Retina (tissue), 1 donor: ENCODE results near the gene SCN4A.
"Not testable (repeated sequence)": the region's sequence is repeated elsewhere in the genome, so short reads cannot be mapped to it uniquely, and the experiment has no call there.

Source experiments
- DNase-seq: peaks from one replicate; pipeline ENCODE4 v3.0.0-alpha.2; 2016

The SCN4A gene

GRCh38 chr17:63932721-63933120 is 40.0 kb downstream of the SCN4A start:
- DNase-seq = no peak

DNA sequence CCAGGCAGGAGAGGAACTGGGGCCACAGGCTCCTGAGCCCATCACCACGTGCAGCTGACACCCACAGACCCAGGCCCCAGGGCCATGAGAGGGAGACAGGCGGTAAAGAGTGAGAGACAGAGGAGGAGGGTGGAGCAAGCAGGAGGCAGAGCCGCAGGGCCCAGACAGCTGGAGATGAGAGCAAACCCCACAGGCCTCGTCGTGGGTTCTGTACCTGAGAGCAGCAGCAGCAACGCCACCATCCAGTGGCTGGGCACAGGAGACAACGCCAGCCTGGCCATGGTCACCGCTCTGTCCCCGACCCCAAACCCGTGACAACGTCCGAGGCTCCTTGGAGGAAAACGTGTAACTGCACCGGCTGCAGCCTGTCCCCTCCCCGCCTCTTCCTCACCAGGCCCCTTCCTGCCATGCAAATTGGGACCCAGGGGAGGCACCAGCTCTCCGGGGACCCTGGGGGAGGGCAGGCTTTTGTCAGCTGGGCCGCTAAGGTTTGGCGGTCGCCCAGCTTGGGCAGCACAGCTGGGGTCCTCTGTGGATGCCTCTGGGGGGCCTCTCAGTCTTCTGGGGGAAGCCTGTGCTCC is 40.6 kb downstream of the SCN4A start, which contains the start of gene CD79B:
TSS of gene CD79B (minus strand) at position 351 of the 581 bp plus-strand sequence. CDS start at position 281, 70 bp downstream.
- no peak for DNase-seq

DNA sequence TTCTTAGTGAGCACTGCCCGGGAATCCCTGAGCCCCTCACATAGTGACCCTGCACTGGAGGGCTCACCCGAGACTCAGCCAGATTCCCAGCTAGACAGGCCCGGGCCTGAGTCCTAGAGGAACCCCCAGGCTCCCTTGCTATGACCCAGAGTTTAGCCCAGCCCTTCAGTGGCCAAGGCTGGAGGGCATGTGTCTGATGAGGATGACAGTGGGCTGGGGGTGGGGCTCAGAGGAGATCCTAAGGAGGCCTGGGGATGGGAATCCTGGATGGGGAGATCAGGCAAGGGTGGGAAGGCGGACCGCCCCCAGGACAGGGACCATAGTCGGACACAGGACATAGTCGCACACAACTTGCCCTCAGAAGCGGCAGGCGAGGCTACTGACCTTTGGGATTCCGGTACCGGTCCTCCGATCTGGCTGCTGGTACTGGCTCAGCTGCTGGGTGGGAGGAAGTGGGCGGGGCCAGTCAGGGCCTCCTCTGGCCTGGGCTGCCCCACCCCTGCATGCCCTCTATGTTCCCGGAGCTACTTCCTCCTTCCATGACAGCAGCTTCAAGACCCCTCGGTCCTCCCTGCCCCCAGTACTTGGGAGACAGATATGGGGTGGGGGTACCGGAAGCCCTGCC is 41.7 kb downstream of the SCN4A start:
- no peak for DNase-seq

GRCh38 chr17:63929860-63930766 is 42.6 kb downstream of the SCN4A start:
- no peak for DNase-seq

- no peak for DNase-seq
Observed at GRCh38 chr17:63928966-63929695, 43.6 kb downstream of the SCN4A start.

DNA sequence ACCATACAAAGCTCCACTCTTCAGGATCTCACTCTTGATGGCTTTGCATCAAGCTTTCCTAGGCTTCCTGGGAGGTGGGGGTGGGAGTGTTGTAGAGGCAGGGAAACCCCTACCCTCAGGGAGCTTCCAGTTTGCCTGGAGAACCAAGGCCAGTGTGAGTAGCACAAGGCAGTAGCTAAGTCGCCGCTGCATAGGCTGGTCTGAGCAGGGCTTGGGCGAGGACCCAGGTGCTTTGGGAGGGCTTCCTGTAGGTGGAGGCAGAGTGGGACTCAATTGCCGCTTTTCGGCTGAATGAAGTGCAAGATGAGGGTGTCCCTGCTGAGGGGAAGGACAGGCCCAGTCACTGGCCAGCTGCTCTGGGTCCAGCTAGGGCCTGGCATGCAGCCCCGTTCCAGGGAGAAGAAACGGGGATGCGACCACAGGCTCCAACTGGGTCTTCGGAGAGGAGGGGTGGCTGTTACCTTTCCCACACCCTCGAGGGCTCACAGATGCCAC is 44.5 kb downstream of the SCN4A start:
- no peak for DNase-seq

DNA sequence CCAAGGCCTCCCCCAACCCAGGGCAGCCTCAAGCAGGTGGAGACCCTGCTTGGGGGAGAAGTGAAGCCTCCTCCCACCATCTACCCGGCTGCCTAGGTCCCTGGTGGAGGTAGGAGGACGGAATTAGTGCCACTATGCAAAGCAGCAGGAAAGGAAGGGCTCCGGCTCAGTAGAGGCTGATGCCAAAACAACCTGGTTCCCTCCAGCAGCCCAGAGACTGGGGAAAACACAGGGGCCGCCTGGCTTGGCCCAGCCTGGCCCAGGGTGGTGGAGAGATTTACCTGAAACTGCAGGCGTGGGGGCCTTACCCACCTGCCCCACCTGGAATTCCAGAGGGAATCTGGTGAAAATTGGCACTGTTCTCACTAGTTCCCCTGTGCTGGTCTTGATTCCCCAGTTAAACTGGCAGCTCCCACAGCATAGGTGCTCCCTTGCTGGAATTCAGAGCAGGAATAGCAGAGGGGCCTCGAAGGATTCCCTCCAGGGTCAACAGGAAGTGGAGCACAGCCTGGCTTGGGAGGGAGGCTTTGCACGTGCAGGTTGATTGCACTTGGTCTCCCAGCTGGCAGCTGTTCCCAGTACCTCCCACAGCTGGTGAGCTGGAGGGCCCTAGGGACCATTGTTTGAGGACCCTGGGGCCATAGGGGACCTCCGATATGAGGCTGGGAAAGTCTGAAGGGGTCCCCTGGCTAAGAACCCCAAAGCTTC is 45.1 kb downstream of the SCN4A start:
- DNase-seq = no peak

DNA sequence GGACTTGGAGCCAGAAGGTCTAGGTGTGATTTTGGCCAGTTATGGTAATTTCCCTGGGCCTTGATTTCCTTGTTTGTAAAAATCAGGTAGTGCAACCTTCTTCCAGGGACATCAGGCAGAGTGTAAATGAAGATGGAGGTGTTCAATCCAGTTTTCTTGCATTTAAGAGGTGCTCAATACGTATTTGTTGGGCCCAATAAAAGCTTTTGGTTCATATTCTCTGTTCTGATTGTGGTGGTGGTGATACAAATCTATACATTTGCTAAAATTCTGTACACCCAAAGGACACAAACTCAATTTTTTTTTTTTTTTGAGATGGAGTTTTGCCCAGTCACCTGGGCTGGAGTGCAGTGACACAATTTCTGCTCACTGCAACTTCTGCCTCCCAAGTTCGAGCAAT is 46.6 kb downstream of the SCN4A start:
- no peak for DNase-seq

GRCh38 chr17:63925615-63926014 is 47.1 kb downstream of the SCN4A start:
- DNase-seq = no peak

DNA sequence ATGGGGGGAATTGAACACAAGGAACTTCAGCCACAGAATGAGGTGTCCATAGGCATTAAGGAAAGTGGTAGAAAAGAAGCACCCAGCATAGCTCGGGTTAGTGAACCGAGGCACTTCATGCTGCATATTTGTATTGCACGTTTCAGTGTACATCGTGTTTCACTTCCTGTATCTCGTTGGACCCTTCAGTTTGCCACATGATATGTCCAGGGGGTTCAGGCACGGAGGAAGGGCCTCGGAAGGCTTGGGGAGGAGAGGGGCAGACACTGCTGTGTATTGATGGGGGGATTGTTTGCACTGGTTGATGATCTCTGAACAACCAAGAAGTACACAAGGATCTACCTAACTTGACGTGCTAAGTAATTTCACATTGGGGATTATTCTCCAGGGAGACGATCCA is 50.3 kb downstream of the SCN4A start:
- not testable (repeated sequence) for DNase-seq

- DNase-seq = not testable (repeated sequence)
Observed at GRCh38 chr17:63920779-63921178, 51.9 kb downstream of the SCN4A start.

GRCh38 chr17:63920050-63920449 is 52.7 kb downstream of the SCN4A start:
- DNase-seq = not testable (repeated sequence)

DNA sequence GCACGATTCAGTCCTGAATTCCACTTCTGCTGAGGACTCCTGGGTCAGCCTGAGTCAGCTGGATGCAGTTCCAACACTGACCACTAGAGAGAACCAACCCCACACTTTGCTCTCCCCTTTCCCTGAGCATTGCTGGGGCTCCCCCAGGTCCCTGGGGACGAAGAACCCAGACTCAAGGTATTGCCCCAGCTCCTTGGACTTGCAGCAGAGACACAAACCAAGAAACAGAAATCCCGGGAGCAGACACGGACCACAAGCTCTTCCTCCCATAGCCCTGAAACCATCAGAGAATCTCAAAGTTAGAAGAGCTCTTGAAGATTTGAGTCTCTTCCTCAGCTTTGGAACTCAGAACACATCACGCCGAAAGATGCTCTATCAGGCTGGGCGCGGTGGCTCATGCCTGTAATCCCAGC is 53.4 kb downstream of the SCN4A start:
- peak; percentile 75 for DNase-seq

- DNase-seq = not testable (repeated sequence)
Observed at GRCh38 chr17:63918789-63919305, 53.9 kb downstream of the SCN4A start, which contains the start of gene GH1. Gene GH1, minus strand, starts transcription at chr17:63918839. Its CDS starts 63 bp downstream, at chr17:63918776.

- no peak for DNase-seq
Observed at GRCh38 chr17:63918305-63918704, 54.4 kb downstream of the SCN4A start.

GRCh38 chr17:63917646-63918045 is 55.1 kb downstream of the SCN4A start:
- no peak for DNase-seq

- not testable (repeated sequence) for DNase-seq
Observed at GRCh38 chr17:63917206-63917605, 55.5 kb downstream of the SCN4A start.

DNA sequence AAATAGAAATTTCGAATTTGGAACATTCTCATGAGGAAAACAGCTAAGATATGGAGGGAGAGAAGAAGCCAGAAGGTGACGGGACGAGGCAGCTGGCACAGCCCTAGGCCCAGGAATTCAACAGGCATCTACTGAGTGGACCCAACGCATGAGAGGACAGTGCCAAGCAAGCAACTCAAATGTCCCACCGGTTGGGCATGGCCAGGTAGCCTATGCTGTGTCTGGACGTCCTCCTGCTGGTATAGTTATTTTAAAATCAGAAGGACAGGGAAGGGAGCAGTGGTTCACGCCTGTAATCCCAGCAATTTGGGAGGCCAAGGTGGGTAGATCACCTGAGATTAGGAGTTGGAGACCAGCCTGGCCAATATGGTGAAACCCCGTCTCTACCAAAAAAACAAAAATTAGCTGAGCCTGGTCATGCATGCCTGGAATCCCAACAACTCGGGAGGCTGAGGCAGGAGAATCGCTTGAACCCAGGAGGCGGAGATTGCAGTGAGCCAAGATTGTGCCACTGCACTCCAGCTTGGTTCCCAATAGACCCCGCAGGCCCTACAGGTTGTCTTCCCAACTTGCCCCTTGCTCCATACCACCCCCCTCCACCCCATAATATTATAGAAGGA is 56.0 kb downstream of the SCN4A start:
- no peak for DNase-seq

DNA sequence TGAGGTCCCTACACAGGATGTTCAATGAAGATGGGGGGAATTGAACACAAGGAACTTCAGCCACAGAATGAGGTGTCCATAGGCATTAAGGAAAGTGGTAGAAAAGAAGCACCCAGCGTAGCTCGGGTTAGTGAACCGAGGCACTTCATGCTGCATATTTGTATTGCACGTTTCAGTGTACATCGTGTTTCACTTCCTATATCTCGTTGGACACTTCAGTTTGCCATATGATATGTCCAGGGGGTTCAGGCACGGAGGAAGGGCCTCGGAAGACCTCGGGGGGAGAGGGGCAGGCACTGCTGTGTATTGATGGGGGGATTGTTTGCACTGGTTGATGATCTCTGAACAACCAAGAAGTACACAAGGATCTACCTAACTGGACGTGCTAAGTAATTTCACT is 57.0 kb downstream of the SCN4A start:
- not testable (repeated sequence) for DNase-seq

GRCh38 chr17:63914471-63914870 is 58.2 kb downstream of the SCN4A start:
- no peak for DNase-seq

DNA sequence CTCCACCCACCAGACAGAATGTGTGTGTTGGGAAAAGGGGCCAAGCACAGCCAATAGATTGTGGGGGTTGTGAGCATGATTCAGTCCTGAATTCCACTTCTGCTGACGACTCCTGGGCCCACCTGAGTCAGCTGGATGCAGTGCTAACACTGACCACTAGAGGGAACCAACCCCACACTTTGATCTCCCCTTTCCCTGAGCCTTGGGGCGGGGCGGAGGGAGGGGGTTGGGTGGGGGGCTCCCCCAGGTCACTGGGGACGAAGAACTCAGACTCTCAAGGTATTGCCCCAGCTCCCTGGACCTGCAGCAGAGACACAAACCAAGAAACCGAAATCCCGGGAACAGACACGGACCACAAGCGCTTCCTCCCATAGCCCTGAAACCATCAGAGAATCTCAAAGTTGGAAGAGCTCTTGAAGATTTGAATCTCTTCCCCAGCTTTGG is 61.0 kb downstream of the SCN4A start:
- DNase-seq = peak; percentile 66
